A549 (cell line): ENCODE results near the gene SIPA1.

ENCODE experiments used
- CBX2 ChIP-seq: fragments of 200-600 bp; sonication (generic); IDR thresholded peaks from 2 replicates; pipeline ENCODE4 v1.6.1; 2016; ENCODE audit warnings: low read depth, mild to moderate bottlenecking, borderline replicate concordance
- CEBPB ChIP-seq, 2 experiments: fragments of >200 bp in 1 of 2; sonication (Bioruptor Twin) in 1 of 2; formaldehyde crosslinking in 1 of 2; IDR thresholded peaks; 2 replicates each; pipeline ENCODE4 v1.6.1; 2012 to 2016
- CTCF ChIP-seq: fragments of >200 bp; sonication (Bioruptor Twin); formaldehyde crosslinking; IDR thresholded peaks from 3 replicates; pipeline ENCODE4 v1.5.1; 2016
- ELK1 ChIP-seq: fragments of 150-350 bp; IDR thresholded peaks from 2 replicates; pipeline ENCODE4 v1.6.1; 2014; ENCODE audit warnings: low read depth, mild to moderate bottlenecking, low read length
- ESRRA ChIP-seq: fragments of 150-350 bp; IDR thresholded peaks from 2 replicates; pipeline ENCODE4 v1.6.1; 2014; ENCODE audit warnings: mild to moderate bottlenecking, low read length, borderline replicate concordance
- MAZ ChIP-seq: fragments of 150-350 bp; IDR thresholded peaks from 2 replicates; pipeline ENCODE4 v1.6.1; 2014; ENCODE audit warnings: antibody characterized with exemption, low read depth, low read length, borderline replicate concordance
- NFE2L2 ChIP-seq: fragments of 150-350 bp; conservative IDR thresholded peaks from 2 replicates; pipeline ENCODE4 v1.6.1; 2014; ENCODE audit warnings: low read length
- PHF8 ChIP-seq: fragments of 200-600 bp; sonication (generic); IDR thresholded peaks from 2 replicates; pipeline ENCODE4 v1.6.1; 2016; ENCODE audit warnings: low read depth, mild to moderate bottlenecking, antibody characterized with exemption, moderate library complexity, borderline replicate concordance
- POLR2A ChIP-seq: IDR thresholded peaks from 2 replicates; pipeline ENCODE4 v1.6.1; 2012; ENCODE audit warnings: mild to moderate bottlenecking, low read length
- REST ChIP-seq: fragments of 200-600 bp; sonication (generic); IDR thresholded peaks from 2 replicates; pipeline ENCODE4 v1.6.1; 2016; ENCODE audit warnings: antibody characterized with exemption, mild to moderate bottlenecking, moderate library complexity

- TF ChIP-seq POLR2A = no peak
- TF ChIP-seq CTCF = no peak
- TF ChIP-seq PHF8 = no peak
- TF ChIP-seq ELK1 = no peak
- no peak for TF ChIP-seq MAZ
- TF ChIP-seq ESRRA = no peak
- TF ChIP-seq REST = no peak
- no peak for TF ChIP-seq CEBPB (IDR thresholded peaks at IDR 0.05)
- no peak for TF ChIP-seq NFE2L2
- TF ChIP-seq CBX2 = no peak
Measured at GRCh38 chr11:65698205-65698604, 60.3 kb downstream of the SIPA1 start.
